Endothelial cell of umbilical vein (primary cell): Measurements from ENCODE around the gene FAM114A1. TPM values are rescaled to one million over a fixed set of nuclear protein-coding genes. Genes with fewer than 3 reads are reported as not detected.

ENCODE experiments used
- BruUV-seq: library from RNA; stranded (reverse); fragments of 400-500 nt; replicated peaks from 2 replicates; lab custom pipeline; 2021; lab: Mats Ljungman, UMichigan
- CTCF ChIA-PET: fragments of 300-600, 350-600 bp; sonication (Branson Sonifier 250); formaldehyde crosslinking; loops from one replicate; lab custom pipeline; 2021; ENCODE audit warnings: antibody characterized with exemption, inconsistent platforms; lab: Charles Lee
- POLR2A ChIA-PET: fragments of 300-600, 350-600 bp; sonication (Branson Sonifier 250); formaldehyde crosslinking; loops from one replicate; lab custom pipeline; 2021; ENCODE audit warnings: antibody characterized with exemption, inconsistent platforms; lab: Charles Lee
- DNase-seq: peaks from one replicate; pipeline ENCODE4 v3.0.0-alpha.2; 2011; ENCODE audit warnings: low read depth, low spot score
- FAIRE-seq: peaks from 2 replicates; lab custom pipeline; 2011; peaks lifted over from hg19 to GRCh38; lab: Jason Lieb, UNC
- H2AFZ ChIP-seq: 2 replicates; pipeline ENCODE4 v1.6.0; 2012; ENCODE audit warnings: low read depth, low read length, control low read depth, inconsistent platforms
- H3K27ac ChIP-seq: 2 replicates; pipeline ENCODE4 v1.5.1; 2011; ENCODE audit warnings: low read depth, mild to moderate bottlenecking, control low read depth, low read length, moderate library complexity; ENCODE audit not compliant: insufficient read depth
- H3K27me3 ChIP-seq, 2 experiments: 2 replicates each; pipeline versions ENCODE4 v1.6.0 to v1.6.1; 2011; ENCODE audit warnings: low read length in 2 of 2, mixed read lengths in 1 of 2; ENCODE audit not compliant: control insufficient read depth in 2 of 2, insufficient read depth in 2 of 2
- H3K36me3 ChIP-seq, 2 experiments: 2 replicates in 1 of 2; 3 replicates in 1 of 2; pipeline ENCODE4 v1.5.1; 2011; ENCODE audit warnings: low read length in 2 of 2, mild to moderate bottlenecking in 1 of 2, moderate library complexity in 1 of 2; ENCODE audit not compliant: control insufficient read depth in 2 of 2, insufficient read depth in 2 of 2; ENCODE audit errors: extremely low read depth in 1 of 2
- H3K4me1 ChIP-seq: 3 replicates; pipeline ENCODE4 v1.5.1; 2011; ENCODE audit warnings: mild to moderate bottlenecking, low read length; ENCODE audit not compliant: control insufficient read depth, insufficient read depth; ENCODE audit errors: extremely low read depth
- H3K4me2 ChIP-seq: 2 replicates; pipeline ENCODE4 v1.6.1; 2011; ENCODE audit warnings: low read length, control low read depth, mixed read lengths; ENCODE audit not compliant: insufficient read depth
- H3K4me3 ChIP-seq, 3 experiments: fragments of 200-600 bp in 1 of 3; sonication (generic), shearing (Covaris generic) in 1 of 3; replicated peaks in 1 of 3; 2 replicates each; pipeline ENCODE4 v1.5.1; 2011 to 2016; ENCODE audit warnings: control low read depth in 3 of 3, low read length in 3 of 3, mild to moderate bottlenecking in 2 of 3, inconsistent platforms in 1 of 3, low read depth in 1 of 3, moderate library complexity in 1 of 3; ENCODE audit not compliant: insufficient read depth in 1 of 3
- H3K79me2 ChIP-seq: 2 replicates; pipeline ENCODE4 v1.6.0; 2012; ENCODE audit warnings: low read length, inconsistent platforms; ENCODE audit not compliant: control insufficient read depth, insufficient read depth
- H3K9ac ChIP-seq: replicated peaks from 2 replicates; pipeline ENCODE3; 2011; ENCODE audit warnings: low read length, control low read depth; ENCODE audit not compliant: insufficient read depth; ENCODE audit errors: extremely low read depth
- H3K9me1 ChIP-seq: replicated peaks from 3 replicates; pipeline ENCODE4 v1.6.0; 2011; ENCODE audit warnings: mild to moderate bottlenecking, low read length; ENCODE audit not compliant: control insufficient read depth, insufficient read depth; ENCODE audit errors: extremely low read depth
- H3K9me3 ChIP-seq: replicated peaks from 2 replicates; pipeline ENCODE4 v1.5.1; 2012; ENCODE audit warnings: low read length, inconsistent platforms; ENCODE audit not compliant: control insufficient read depth, insufficient read depth
- H4K20me1 ChIP-seq: replicated peaks from 2 replicates; pipeline ENCODE3; 2011; ENCODE audit warnings: mild to moderate bottlenecking, low read length; ENCODE audit not compliant: control insufficient read depth, insufficient read depth; ENCODE audit errors: extremely low read depth
- EZH2 ChIP-seq: IDR thresholded peaks from 2 replicates; pipeline ENCODE4 v1.6.1; 2012; ENCODE audit warnings: borderline replicate concordance, low read depth, mild to moderate bottlenecking, moderate library complexity, low read length, inconsistent platforms; ENCODE audit not compliant: severe bottlenecking
- FOS ChIP-seq: IDR thresholded peaks from 2 replicates; pipeline ENCODE4 v1.6.1; 2011; ENCODE audit warnings: mild to moderate bottlenecking, low read length, moderate library complexity, borderline replicate concordance; ENCODE audit not compliant: insufficient read depth
- GATA2 ChIP-seq: IDR thresholded peaks from 2 replicates; pipeline ENCODE4 v1.7.0; 2011; ENCODE audit warnings: low read depth, mild to moderate bottlenecking, moderate library complexity, mixed read lengths, low read length; ENCODE audit not compliant: insufficient read length, insufficient read depth
- JUN ChIP-seq: IDR thresholded peaks from 2 replicates; pipeline ENCODE4 v1.6.1; 2011; ENCODE audit warnings: borderline replicate concordance, low read depth; ENCODE audit not compliant: insufficient read length, insufficient read depth
- MYC ChIP-seq: IDR thresholded peaks from one replicate; pipeline ENCODE4 v1.6.1; 2011; ENCODE audit warnings: mild to moderate bottlenecking, low read depth, low read length
- POLR2A ChIP-seq: IDR thresholded peaks from 2 replicates; pipeline ENCODE4 v1.6.1; 2012; ENCODE audit warnings: low read depth, mild to moderate bottlenecking, control low read depth, low read length
- POLR2AphosphoS5 ChIP-seq: IDR thresholded peaks from 2 replicates; pipeline ENCODE4 v1.6.1; 2012; ENCODE audit warnings: low read depth, mild to moderate bottlenecking, control low read depth, low read length, moderate library complexity; ENCODE audit not compliant: insufficient read depth
- dilution Hi-C: fragments of 300-500 bp; cut with MboI; formaldehyde crosslinking; loops from one replicate; pipeline ENCODE4 v1.15.0; 2019; ENCODE audit warnings: low sequenced_read_pairs; ENCODE audit not compliant: extremely low pct_ligation_motif_present
- intact Hi-C: fragments of 100-400 bp; cut with micrococcal nuclease; formaldehyde crosslinking; loops from one replicate; pipeline ENCODE4 v1.10.0; 2022
- polyA plus RNA-seq, 4 experiments: library from polyadenylated mRNA; depleted of rRNA in 3 of 4; stranded (reverse) in 3 of 4; unstranded in 1 of 4; fragments of >200 nt; gene quantifications; 2 replicates each; pipeline versions ENCODE4 v1.2.1 to v1.2.3, GENCODE V29; 2011 to 2012; ENCODE audit warnings: missing spikeins in 1 of 4
- total RNA-seq: library from RNA; stranded (reverse); gene quantifications from 2 replicates; pipeline ENCODE4 v1.2.3, GENCODE V29; 2021
- TF ChIP-seq, protein P1 (sequence below), 2 donors: IDR thresholded peaks; 1 replicate in 1 of 2; 2 replicates in 1 of 2; pipeline ENCODE4 v1.5.1; 2011; ENCODE audit warnings: low read length in 2 of 2, mild to moderate bottlenecking in 2 of 2, moderate library complexity in 2 of 2, control low read depth in 1 of 2, inconsistent platforms in 1 of 2, low read depth in 1 of 2; ENCODE audit not compliant: insufficient read depth in 1 of 2; ENCODE audit errors: extremely low read depth in 1 of 2
- TF ChIP-seq, protein P2 (sequence below): IDR thresholded peaks from 2 replicates; pipeline ENCODE4 v1.6.1; 2011; ENCODE audit not compliant: insufficient read depth, insufficient read length

FAM114A1 gene
- total and polyA plus RNA-seq, 2 donors (not counting 3 experiments of a cell fraction or from before 2014, with no cell fraction given) = 99.2 to 118 TPM

DNA sequence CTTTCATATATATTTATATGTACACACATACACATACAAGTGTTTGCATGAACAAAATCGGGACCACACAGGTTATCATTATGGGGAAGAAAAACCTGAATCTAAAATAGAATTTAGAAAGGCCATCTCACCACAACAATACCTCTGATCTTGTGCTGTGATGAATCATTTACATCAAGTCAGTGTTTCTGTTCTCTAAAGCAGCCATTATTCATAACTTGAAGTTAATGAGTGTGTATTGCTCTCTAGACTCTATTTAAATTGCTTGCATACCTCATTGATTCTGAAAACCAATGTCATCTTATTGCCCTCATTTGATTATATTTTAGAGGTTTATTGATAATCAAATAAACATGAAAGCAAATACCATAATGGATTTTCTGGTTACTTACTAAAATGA is 71.6 kb downstream of the FAM114A1 start:
- POLR2A ChIA-PET = no interaction called here
- Histone ChIP-seq H3K4me3 (no peak overlapping the region), H3K79me2 (no peaks in the 10 kb centered on the region), H2AFZ (no peak overlapping the region), H3K9me3 (no peaks in the 10 kb centered on the region), H3K4me1 (no peaks in the 10 kb centered on the region), H3K9ac (no peak overlapping the region), H3K9me1 (no peaks in the 10 kb centered on the region), H3K4me2 (no peak overlapping the region), H4K20me1 (no peaks in the 10 kb centered on the region), H3K27ac (no peak overlapping the region), H3K36me3 (peaks cover 12 to 28% of the 10 kb centered on the region in 2 experiments), H3K27me3 (no peaks in the 10 kb centered on the region)
- intact Hi-C loops = no loop called here
- DNase-seq (no peak), FAIRE-seq (no peak)
- CTCF ChIA-PET = no interaction called here
- dilution Hi-C loops = no loop called here
- TF ChIP-seq POLR2A = no peak
- TF ChIP-seq, protein P1, sequence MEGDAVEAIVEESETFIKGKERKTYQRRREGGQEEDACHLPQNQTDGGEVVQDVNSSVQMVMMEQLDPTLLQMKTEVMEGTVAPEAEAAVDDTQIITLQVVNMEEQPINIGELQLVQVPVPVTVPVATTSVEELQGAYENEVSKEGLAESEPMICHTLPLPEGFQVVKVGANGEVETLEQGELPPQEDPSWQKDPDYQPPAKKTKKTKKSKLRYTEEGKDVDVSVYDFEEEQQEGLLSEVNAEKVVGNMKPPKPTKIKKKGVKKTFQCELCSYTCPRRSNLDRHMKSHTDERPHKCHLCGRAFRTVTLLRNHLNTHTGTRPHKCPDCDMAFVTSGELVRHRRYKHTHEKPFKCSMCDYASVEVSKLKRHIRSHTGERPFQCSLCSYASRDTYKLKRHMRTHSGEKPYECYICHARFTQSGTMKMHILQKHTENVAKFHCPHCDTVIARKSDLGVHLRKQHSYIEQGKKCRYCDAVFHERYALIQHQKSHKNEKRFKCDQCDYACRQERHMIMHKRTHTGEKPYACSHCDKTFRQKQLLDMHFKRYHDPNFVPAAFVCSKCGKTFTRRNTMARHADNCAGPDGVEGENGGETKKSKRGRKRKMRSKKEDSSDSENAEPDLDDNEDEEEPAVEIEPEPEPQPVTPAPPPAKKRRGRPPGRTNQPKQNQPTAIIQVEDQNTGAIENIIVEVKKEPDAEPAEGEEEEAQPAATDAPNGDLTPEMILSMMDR (IDR thresholded peaks at IDR 0.05; ENCODE audit: extremely low read depth in 1 of 2, insufficient read depth in 1 of 2, low read depth in 1 of 2, low read length in 2 of 2) = no peak
- TF ChIP-seq JUN = no peak
- TF ChIP-seq EZH2 = no peak
- TF ChIP-seq FOS = no peak
- no peak for TF ChIP-seq POLR2AphosphoS5
- TF ChIP-seq, protein P2, sequence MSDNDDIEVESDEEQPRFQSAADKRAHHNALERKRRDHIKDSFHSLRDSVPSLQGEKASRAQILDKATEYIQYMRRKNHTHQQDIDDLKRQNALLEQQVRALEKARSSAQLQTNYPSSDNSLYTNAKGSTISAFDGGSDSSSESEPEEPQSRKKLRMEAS = no peak
- TF ChIP-seq MYC = no peak
- TF ChIP-seq GATA2 = no peak
- no TSS peak for BruUV-seq
